ENCODE results near the gene CHD6. TPM values are rescaled to one million over a fixed set of nuclear protein-coding genes. Genes with fewer than 3 reads are reported as not detected.

The CHD6 gene
- total and polyA plus RNA-seq, 5 experiments from 2014 or later, result 44.3 to 96.1 (median 57.4) TPM

GRCh38 chr20:41534170-41534569 lies 84.0 kb downstream of the CHD6 start:
- H3K27ac Mint-ChIP-seq, result no peak overlapping the region
- POLR2A ChIA-PET, result no interaction called here

GRCh38 chr20:41533537-41534136 lies 84.5 kb downstream of the CHD6 start:
- Mint-ChIP-seq H3K4me1 (peaks cover 4 to 40% (median 29%) of the 10 kb centered on the region in 4 donors), H3K27me3 (no peaks in the 10 kb centered on the region), H3K9me3 (peaks cover 0 to 7% (median 3%) of the 10 kb centered on the region in 9 donors), H3K36me3 (peaks cover 13 to 53% (median 34%) of the 10 kb centered on the region in 3 donors), H3K27ac (peak overlapping the region in 1 of 10 donors; percentile 2), H3K4me3 (no peak overlapping the region)
- DNase-seq (no peak), ATAC-seq (no peak)
- POLR2A ChIA-PET, result no interaction called here

More at GRCh38 chr20:41534170-41534569, 84.0 kb downstream of the CHD6 start:
- no peak for ATAC-seq
- DNase-seq, result no peak
- no peaks in the 10 kb centered on the region for H3K27me3 Mint-ChIP-seq
- no peak overlapping the region for H3K4me3 Mint-ChIP-seq
- H3K36me3 Mint-ChIP-seq, result peaks cover 17 to 56% (median 37%) of the 10 kb centered on the region in 3 donors
- peaks cover 0 to 7% (median 6%) of the 10 kb centered on the region in 9 donors for H3K9me3 Mint-ChIP-seq
- H3K4me1 Mint-ChIP-seq, result peaks cover 3 to 40% (median 28%) of the 10 kb centered on the region in 4 donors

GRCh38 chr20:41532935-41533334 lies 85.2 kb downstream of the CHD6 start:
- Mint-ChIP-seq H3K27ac (no peak overlapping the region), H3K27me3 (no peaks in the 10 kb centered on the region), H3K36me3 (peaks cover 13 to 51% (median 30%) of the 10 kb centered on the region in 3 donors), H3K4me1 (peaks cover 5 to 40% (median 30%) of the 10 kb centered on the region in 4 donors), H3K4me3 (no peak overlapping the region), H3K9me3 (peaks cover 0 to 7% (median 3%) of the 10 kb centered on the region in 9 donors)
- no peak for ATAC-seq
- POLR2A ChIA-PET, result no interaction called here
- no peak for DNase-seq

GRCh38 chr20:41531518-41532275 lies 86.5 kb downstream of the CHD6 start:
- peaks cover 7 to 53% (median 27%) of the 10 kb centered on the region in 3 donors for H3K36me3 Mint-ChIP-seq

GRCh38 chr20:41530923-41531322 lies 87.3 kb downstream of the CHD6 start:
- peaks cover 7 to 59% (median 31%) of the 10 kb centered on the region in 3 donors for H3K36me3 Mint-ChIP-seq
- H3K4me1 Mint-ChIP-seq, result peaks cover 19 to 56% (median 40%) of the 10 kb centered on the region in 4 donors
- H3K9me3 Mint-ChIP-seq, result no peaks in the 10 kb centered on the region
- ATAC-seq (no peak), DNase-seq (no peak)
- peak overlapping the region in 1 of 10 donors; percentile 46 for H3K27ac Mint-ChIP-seq
- POLR2A ChIA-PET, result no interaction called here
- no peak overlapping the region for H3K4me3 Mint-ChIP-seq
- no peaks in the 10 kb centered on the region for H3K27me3 Mint-ChIP-seq

More at GRCh38 chr20:41531518-41532275, 86.5 kb downstream of the CHD6 start:
- DNase-seq (no peak), ATAC-seq (no peak)
- Mint-ChIP-seq H3K4me1 (peaks cover 12 to 49% (median 32%) of the 10 kb centered on the region in 4 donors), H3K4me3 (no peak overlapping the region), H3K9me3 (no peaks in the 10 kb centered on the region), H3K27me3 (no peaks in the 10 kb centered on the region), H3K27ac (peak overlapping the region in 2 of 10 donors; percentile 6 to 46)
- POLR2A ChIA-PET, result no interaction called here

- DNase-seq (no peak), ATAC-seq (no peak)
- Mint-ChIP-seq H3K4me1 (peaks cover 34 to 60% (median 47%) of the 10 kb centered on the region in 4 donors), H3K36me3 (peaks cover 11 to 69% (median 44%) of the 10 kb centered on the region in 3 donors), H3K27me3 (no peaks in the 10 kb centered on the region), H3K27ac (peak overlapping the region in 3 of 10 donors; percentile 31 to 65 (median 63)), H3K9me3 (no peaks in the 10 kb centered on the region), H3K4me3 (no peak overlapping the region)
- POLR2A ChIA-PET, result no interaction called here
Measured at GRCh38 chr20:41526327-41526726, 91.8 kb downstream of the CHD6 start.

- POLR2A ChIA-PET, result no interaction called here
- DNase-seq, result no peak
- Mint-ChIP-seq H3K36me3 (peaks cover 12 to 66% (median 48%) of the 10 kb centered on the region in 3 donors), H3K27me3 (no peaks in the 10 kb centered on the region), H3K27ac (peak overlapping the region in 9 of 10 donors; percentile 25 to 82 (median 62)), H3K4me1 (peaks cover 34 to 55% (median 46%) of the 10 kb centered on the region in 4 donors), H3K4me3 (peak overlapping the region in 1 of 10 donors; percentile 22), H3K9me3 (no peaks in the 10 kb centered on the region)
- ATAC-seq, result no peak
Measured at GRCh38 chr20:41524980-41525613, 93.1 kb downstream of the CHD6 start.

GRCh38 chr20:41523857-41524256 lies 94.3 kb downstream of the CHD6 start:
- no peak for DNase-seq
- Mint-ChIP-seq H3K9me3 (peaks cover 0 to 2% (median 0%) of the 10 kb centered on the region in 9 donors), H3K4me1 (peaks cover 30 to 51% (median 42%) of the 10 kb centered on the region in 4 donors), H3K27ac (no peak overlapping the region), H3K27me3 (no peaks in the 10 kb centered on the region), H3K4me3 (no peak overlapping the region), H3K36me3 (peaks cover 12 to 67% (median 44%) of the 10 kb centered on the region in 3 donors)
- POLR2A ChIA-PET, result no interaction called here
- no peak for ATAC-seq

GRCh38 chr20:41513829-41514228 lies 104.3 kb downstream of the CHD6 start:
- POLR2A ChIA-PET, result no interaction called here
- no peaks in the 10 kb centered on the region for H3K27me3 Mint-ChIP-seq
- H3K9me3 Mint-ChIP-seq, result no peaks in the 10 kb centered on the region
- H3K4me1 Mint-ChIP-seq, result peaks cover 8 to 47% (median 37%) of the 10 kb centered on the region in 4 donors
- ATAC-seq (no peak), DNase-seq (no peak)
- H3K36me3 Mint-ChIP-seq, result peaks cover 20 to 84% (median 44%) of the 10 kb centered on the region in 3 donors
- H3K27ac Mint-ChIP-seq, result peak overlapping the region in 2 of 10 donors; percentile 1 to 18
- no peak overlapping the region for H3K4me3 Mint-ChIP-seq

GRCh38 chr20:41512624-41513023 lies 105.6 kb downstream of the CHD6 start:
- peaks cover 20 to 85% (median 48%) of the 10 kb centered on the region in 3 donors for H3K36me3 Mint-ChIP-seq
- peaks cover 12 to 53% (median 43%) of the 10 kb centered on the region in 4 donors for H3K4me1 Mint-ChIP-seq
- no peak for DNase-seq
- H3K4me3 Mint-ChIP-seq, result peak overlapping the region in 1 of 10 donors; percentile 16
- POLR2A ChIA-PET, result no interaction called here
- ATAC-seq, result no peak
- H3K9me3 Mint-ChIP-seq, result no peaks in the 10 kb centered on the region
- peak overlapping the region in 1 of 10 donors; percentile 18 for H3K27ac Mint-ChIP-seq
- no peaks in the 10 kb centered on the region for H3K27me3 Mint-ChIP-seq

GRCh38 chr20:41510847-41511450 lies 107.2 kb downstream of the CHD6 start:
- Mint-ChIP-seq H3K9me3 (peaks cover 0 to 5% (median under 1%) of the 10 kb centered on the region in 9 donors), H3K36me3 (peaks cover 28 to 84% (median 59%) of the 10 kb centered on the region in 3 donors), H3K27me3 (no peaks in the 10 kb centered on the region), H3K4me1 (peaks cover 9 to 43% (median 35%) of the 10 kb centered on the region in 4 donors), H3K4me3 (no peak overlapping the region), H3K27ac (peak overlapping the region in 2 of 10 donors; percentile 24 to 29)
- ATAC-seq, result no peak
- no peak for DNase-seq
- POLR2A ChIA-PET, result no interaction called here

- H3K4me3 Mint-ChIP-seq, result no peak overlapping the region
- H3K4me1 Mint-ChIP-seq, result peaks cover 5 to 40% (median 33%) of the 10 kb centered on the region in 4 donors
- no peak for DNase-seq
- no peak for ATAC-seq
- H3K9me3 Mint-ChIP-seq, result peaks cover 0 to 12% (median 4%) of the 10 kb centered on the region in 9 donors
- POLR2A ChIA-PET, result no interaction called here
- H3K27ac Mint-ChIP-seq, result peak overlapping the region in 2 of 10 donors; percentile 9 to 10
- H3K27me3 Mint-ChIP-seq, result no peaks in the 10 kb centered on the region
- H3K36me3 Mint-ChIP-seq, result peaks cover 34 to 85% (median 64%) of the 10 kb centered on the region in 3 donors
Measured at GRCh38 chr20:41510224-41510623, 108.0 kb downstream of the CHD6 start.
